HepG2 (cell line): Measurements from ENCODE around the gene DNAJB11. TPM values are rescaled to one million over a fixed set of nuclear protein-coding genes. Genes with fewer than 3 reads are reported as not detected.
A peak's percentile ranks its signal among the peaks of the same experiment; 100 is the strongest.

Source experiments
- CBFB ChIP-seq: sonication (generic); formaldehyde crosslinking; IDR thresholded peaks from 2 replicates; pipeline ENCODE4 v1.4.0; 2020; ENCODE audit warnings: missing genetic modification reagents
- CBX5 ChIP-seq: sonication (generic); formaldehyde crosslinking; IDR thresholded peaks from 2 replicates; pipeline ENCODE4 v1.4.0; 2020; ENCODE audit warnings: missing genetic modification reagents, borderline replicate concordance
- CREB1 ChIP-seq, 2 experiments: fragments of 450-650 bp in 1 of 2; IDR thresholded peaks; 2 replicates each; pipeline ENCODE4 v1.6.1; 2016 to 2017; ENCODE audit warnings: control low read depth in 1 of 2, mild to moderate bottlenecking in 1 of 2, missing compliant biosample characterization in 1 of 2, missing genetic modification characterization in 1 of 2
- DNMT3B ChIP-seq: conservative IDR thresholded peaks from 2 replicates; pipeline ENCODE4 v1.6.1; 2016; ENCODE audit warnings: missing biosample characterization, control low read depth
- HES4 ChIP-seq: sonication (generic); formaldehyde crosslinking; IDR thresholded peaks from 2 replicates; pipeline ENCODE4 v1.9.0; 2021; ENCODE audit warnings: mild to moderate bottlenecking, missing genetic modification reagents, borderline replicate concordance
- HNRNPH1 ChIP-seq: fragments of 200-400 bp; formaldehyde crosslinking; optimal IDR thresholded peaks from 2 replicates; pipeline ENCODE3; 2017; ENCODE audit warnings: mild to moderate bottlenecking, low read depth, low read length
- HNRNPLL ChIP-seq: fragments of 200-400 bp; formaldehyde crosslinking; IDR thresholded peaks from 2 replicates; pipeline ENCODE4 v1.6.1; 2017; ENCODE audit warnings: mild to moderate bottlenecking, low read depth, low read length; ENCODE audit not compliant: poor library complexity, severe bottlenecking
- KDM1A ChIP-seq: IDR thresholded peaks from 2 replicates; pipeline ENCODE4 v1.6.1; 2016; ENCODE audit warnings: missing compliant biosample characterization
- MEF2D ChIP-seq: sonication (generic); formaldehyde crosslinking; IDR thresholded peaks from 2 replicates; pipeline ENCODE4 v1.5.1; 2020; ENCODE audit warnings: mild to moderate bottlenecking, missing genetic modification reagents
- NFE2L1 ChIP-seq: sonication (generic); formaldehyde crosslinking; IDR thresholded peaks from 2 replicates; pipeline ENCODE4 v1.4.0; 2020; ENCODE audit warnings: missing genetic modification reagents, mild to moderate bottlenecking, borderline replicate concordance
- REXO4 ChIP-seq: sonication (generic); formaldehyde crosslinking; IDR thresholded peaks from 2 replicates; pipeline ENCODE4 v1.8.0; 2022; ENCODE audit warnings: missing genetic modification reagents, mild to moderate bottlenecking, borderline replicate concordance
- RFX5 ChIP-seq: IDR thresholded peaks from 2 replicates; pipeline ENCODE4 v1.6.1; 2011; ENCODE audit warnings: low read depth, low read length, improper control_type of control experiment
- SIN3A ChIP-seq: IDR thresholded peaks from 2 replicates; pipeline ENCODE4 v1.6.1; 2011; ENCODE audit warnings: low read depth, mild to moderate bottlenecking, control low read depth, low read length, borderline replicate concordance
- SPEN ChIP-seq: sonication (generic); formaldehyde crosslinking; IDR thresholded peaks from 2 replicates; pipeline ENCODE4 v1.5.1; 2020; ENCODE audit warnings: low read depth, mild to moderate bottlenecking, missing genetic modification reagents
- ZNF30 ChIP-seq: sonication (generic); formaldehyde crosslinking; IDR thresholded peaks from 2 replicates; pipeline ENCODE4 v1.5.0; 2020; ENCODE audit warnings: mild to moderate bottlenecking, missing genetic modification reagents
- ZNF644 ChIP-seq: IDR thresholded peaks from 2 replicates; pipeline ENCODE4 v1.6.1; 2016; ENCODE audit warnings: low read depth
- ZNF652 ChIP-seq: IDR thresholded peaks from 2 replicates; pipeline ENCODE4 v1.6.1; 2016; ENCODE audit warnings: low read depth, borderline replicate concordance
- ZNF670 ChIP-seq: sonication (generic); formaldehyde crosslinking; IDR thresholded peaks from 2 replicates; pipeline ENCODE4 v1.8.0; 2022; ENCODE audit warnings: mild to moderate bottlenecking, missing genetic modification reagents, borderline replicate concordance
- ZNF703 ChIP-seq: sonication (generic); formaldehyde crosslinking; IDR thresholded peaks from 2 replicates; pipeline ENCODE4 v1.5.1; 2020; ENCODE audit warnings: missing genetic modification reagents, mild to moderate bottlenecking, moderate library complexity, borderline replicate concordance
- ZNF709 ChIP-seq: sonication (generic); formaldehyde crosslinking; IDR thresholded peaks from 2 replicates; pipeline ENCODE4 v1.5.0; 2020; ENCODE audit warnings: mild to moderate bottlenecking, missing genetic modification reagents
- polyA plus RNA-seq, 8 experiments: library from polyadenylated mRNA; depleted of rRNA in 3 of 8; stranded (reverse) in 7 of 8; unstranded in 1 of 8; fragments of >200 nt; fragmentation: Illumina TruSeq in 4 of 8; extraction: Trizol in 4 of 8; gene quantifications; 2 replicates each; pipeline versions ENCODE4 v1.2.1 to v1.2.3, GENCODE V29; 2011 to 2016; ENCODE audit warnings: low read depth in 4 of 8, missing spikeins in 1 of 8, mixed read lengths in 1 of 8; ENCODE audit not compliant: insufficient read depth in 1 of 8
- total RNA-seq, 5 experiments: library from RNA; depleted of rRNA; stranded (reverse); fragments of >200 nt; fragmentation: Illumina TruSeq; extraction: Trizol; gene quantifications; 2 replicates each; pipeline ENCODE4 v1.2.3, GENCODE V29; 2016; ENCODE audit warnings: low read depth in 1 of 5
- TF ChIP-seq, protein P1 (sequence below): sonication (generic); formaldehyde crosslinking; IDR thresholded peaks from 2 replicates; pipeline ENCODE4 v1.4.0; 2020; ENCODE audit warnings: missing genetic modification reagents
- TF ChIP-seq, protein P2 (sequence below): sonication (generic); formaldehyde crosslinking; IDR thresholded peaks from 2 replicates; pipeline ENCODE4 v1.5.1; 2020; ENCODE audit warnings: mild to moderate bottlenecking, missing genetic modification reagents, borderline replicate concordance

Gene DNAJB11
- total and polyA plus RNA-seq, 2 of the 13 experiments (the other 11 are each of a cell fraction or from before 2014, with no cell fraction given): 41.0 to 132 TPM

DNA sequence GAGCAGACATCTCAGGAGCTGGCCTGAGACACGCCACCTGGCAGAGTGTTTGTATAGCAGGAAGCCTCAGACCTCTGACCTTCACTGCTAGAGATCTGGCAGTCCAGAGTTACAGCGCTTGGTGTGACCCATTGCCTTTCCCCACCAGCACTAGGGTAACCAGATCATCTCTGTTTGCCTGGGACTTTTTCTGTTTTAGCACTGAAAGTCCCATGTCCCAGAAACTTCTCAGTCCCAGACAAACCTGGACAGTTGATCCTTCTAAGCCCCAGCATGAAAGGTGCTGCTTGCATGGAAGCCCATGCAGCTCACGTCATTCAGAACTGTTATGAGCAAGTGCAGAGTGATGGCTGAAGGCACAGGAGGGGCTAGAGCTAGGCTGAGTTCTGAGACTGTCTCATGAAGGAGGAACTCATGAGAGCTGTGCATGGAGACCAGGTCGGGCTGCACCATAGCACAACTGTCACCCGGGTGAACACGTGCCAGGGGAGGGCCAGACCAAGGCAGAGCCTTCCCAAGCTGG is 24.1 kb downstream of the DNAJB11 start (continued):
- no peak for TF ChIP-seq HES4
- no peak for TF ChIP-seq CREB1 (IDR thresholded peaks at IDR 0.05)
- no peak for TF ChIP-seq CREB1 (CRISPR knock-in tag; IDR thresholded peaks at IDR 0.05)
- TF ChIP-seq HNRNPH1: no peak
- TF ChIP-seq ZNF703: no peak
- TF ChIP-seq NFE2L1 (CRISPR knock-in tag): no peak
- TF ChIP-seq CBX5 (CRISPR knock-in tag): no peak
- TF ChIP-seq ZNF670 (CRISPR knock-in tag): no peak
- no peak for TF ChIP-seq SPEN (CRISPR knock-in tag)
- TF ChIP-seq ZNF644: 0 out of 2 replicates have a peak, but pooled peaks have one; percentile 16
- no peak for TF ChIP-seq REXO4 (CRISPR knock-in tag)
- no peak for TF ChIP-seq DNMT3B (CRISPR knock-in tag)
- TF ChIP-seq ZNF709 (CRISPR knock-in tag): no peak
- no peak for TF ChIP-seq MEF2D
- TF ChIP-seq RFX5: no peak
- no peak for TF ChIP-seq HNRNPLL
- TF ChIP-seq ZNF652: no peak
- TF ChIP-seq, protein P1, sequence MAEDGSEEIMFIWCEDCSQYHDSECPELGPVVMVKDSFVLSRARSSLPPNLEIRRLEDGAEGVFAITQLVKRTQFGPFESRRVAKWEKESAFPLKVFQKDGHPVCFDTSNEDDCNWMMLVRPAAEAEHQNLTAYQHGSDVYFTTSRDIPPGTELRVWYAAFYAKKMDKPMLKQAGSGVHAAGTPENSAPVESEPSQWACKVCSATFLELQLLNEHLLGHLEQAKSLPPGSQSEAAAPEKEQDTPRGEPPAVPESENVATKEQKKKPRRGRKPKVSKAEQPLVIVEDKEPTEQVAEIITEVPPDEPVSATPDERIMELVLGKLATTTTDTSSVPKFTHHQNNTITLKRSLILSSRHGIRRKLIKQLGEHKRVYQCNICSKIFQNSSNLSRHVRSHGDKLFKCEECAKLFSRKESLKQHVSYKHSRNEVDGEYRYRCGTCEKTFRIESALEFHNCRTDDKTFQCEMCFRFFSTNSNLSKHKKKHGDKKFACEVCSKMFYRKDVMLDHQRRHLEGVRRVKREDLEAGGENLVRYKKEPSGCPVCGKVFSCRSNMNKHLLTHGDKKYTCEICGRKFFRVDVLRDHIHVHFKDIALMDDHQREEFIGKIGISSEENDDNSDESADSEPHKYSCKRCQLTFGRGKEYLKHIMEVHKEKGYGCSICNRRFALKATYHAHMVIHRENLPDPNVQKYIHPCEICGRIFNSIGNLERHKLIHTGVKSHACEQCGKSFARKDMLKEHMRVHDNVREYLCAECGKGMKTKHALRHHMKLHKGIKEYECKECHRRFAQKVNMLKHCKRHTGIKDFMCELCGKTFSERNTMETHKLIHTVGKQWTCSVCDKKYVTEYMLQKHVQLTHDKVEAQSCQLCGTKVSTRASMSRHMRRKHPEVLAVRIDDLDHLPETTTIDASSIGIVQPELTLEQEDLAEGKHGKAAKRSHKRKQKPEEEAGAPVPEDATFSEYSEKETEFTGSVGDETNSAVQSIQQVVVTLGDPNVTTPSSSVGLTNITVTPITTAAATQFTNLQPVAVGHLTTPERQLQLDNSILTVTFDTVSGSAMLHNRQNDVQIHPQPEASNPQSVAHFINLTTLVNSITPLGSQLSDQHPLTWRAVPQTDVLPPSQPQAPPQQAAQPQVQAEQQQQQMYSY (CRISPR knock-in tag): no peak
- TF ChIP-seq CBFB (CRISPR knock-in tag): no peak
- no peak for TF ChIP-seq ZNF30 (CRISPR knock-in tag)
- TF ChIP-seq KDM1A (CRISPR knock-in tag): no peak
- 0 out of 2 replicates have a peak, but pooled peaks have one; percentile 44 for TF ChIP-seq SIN3A
- TF ChIP-seq, protein P2, sequence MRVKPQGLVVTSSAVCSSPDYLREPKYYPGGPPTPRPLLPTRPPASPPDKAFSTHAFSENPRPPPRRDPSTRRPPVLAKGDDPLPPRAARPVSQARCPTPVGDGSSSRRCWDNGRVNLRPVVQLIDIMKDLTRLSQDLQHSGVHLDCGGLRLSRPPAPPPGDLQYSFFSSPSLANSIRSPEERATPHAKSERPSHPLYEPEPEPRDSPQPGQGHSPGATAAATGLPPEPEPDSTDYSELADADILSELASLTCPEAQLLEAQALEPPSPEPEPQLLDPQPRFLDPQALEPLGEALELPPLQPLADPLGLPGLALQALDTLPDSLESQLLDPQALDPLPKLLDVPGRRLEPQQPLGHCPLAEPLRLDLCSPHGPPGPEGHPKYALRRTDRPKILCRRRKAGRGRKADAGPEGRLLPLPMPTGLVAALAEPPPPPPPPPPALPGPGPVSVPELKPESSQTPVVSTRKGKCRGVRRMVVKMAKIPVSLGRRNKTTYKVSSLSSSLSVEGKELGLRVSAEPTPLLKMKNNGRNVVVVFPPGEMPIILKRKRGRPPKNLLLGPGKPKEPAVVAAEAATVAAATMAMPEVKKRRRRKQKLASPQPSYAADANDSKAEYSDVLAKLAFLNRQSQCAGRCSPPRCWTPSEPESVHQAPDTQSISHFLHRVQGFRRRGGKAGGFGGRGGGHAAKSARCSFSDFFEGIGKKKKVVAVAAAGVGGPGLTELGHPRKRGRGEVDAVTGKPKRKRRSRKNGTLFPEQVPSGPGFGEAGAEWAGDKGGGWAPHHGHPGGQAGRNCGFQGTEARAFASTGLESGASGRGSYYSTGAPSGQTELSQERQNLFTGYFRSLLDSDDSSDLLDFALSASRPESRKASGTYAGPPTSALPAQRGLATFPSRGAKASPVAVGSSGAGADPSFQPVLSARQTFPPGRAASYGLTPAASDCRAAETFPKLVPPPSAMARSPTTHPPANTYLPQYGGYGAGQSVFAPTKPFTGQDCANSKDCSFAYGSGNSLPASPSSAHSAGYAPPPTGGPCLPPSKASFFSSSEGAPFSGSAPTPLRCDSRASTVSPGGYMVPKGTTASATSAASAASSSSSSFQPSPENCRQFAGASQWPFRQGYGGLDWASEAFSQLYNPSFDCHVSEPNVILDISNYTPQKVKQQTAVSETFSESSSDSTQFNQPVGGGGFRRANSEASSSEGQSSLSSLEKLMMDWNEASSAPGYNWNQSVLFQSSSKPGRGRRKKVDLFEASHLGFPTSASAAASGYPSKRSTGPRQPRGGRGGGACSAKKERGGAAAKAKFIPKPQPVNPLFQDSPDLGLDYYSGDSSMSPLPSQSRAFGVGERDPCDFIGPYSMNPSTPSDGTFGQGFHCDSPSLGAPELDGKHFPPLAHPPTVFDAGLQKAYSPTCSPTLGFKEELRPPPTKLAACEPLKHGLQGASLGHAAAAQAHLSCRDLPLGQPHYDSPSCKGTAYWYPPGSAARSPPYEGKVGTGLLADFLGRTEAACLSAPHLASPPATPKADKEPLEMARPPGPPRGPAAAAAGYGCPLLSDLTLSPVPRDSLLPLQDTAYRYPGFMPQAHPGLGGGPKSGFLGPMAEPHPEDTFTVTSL (CRISPR knock-in tag): no peak
